BJ (cell line): ENCODE data around the gene NEUROD2. TPM values are rescaled to one million over a fixed set of nuclear protein-coding genes. Genes with fewer than 3 reads are reported as not detected.

Experiments
- CTCF ChIA-PET: fragments of 350-600 bp; formaldehyde crosslinking; extraction: SDS; loops from one replicate; lab custom pipeline; 2021; ENCODE audit warnings: antibody characterized with exemption, inconsistent platforms; lab: Yijun Ruan, JAX
- POLR2A ChIA-PET: fragments of 300-600 bp; sonication (Branson Sonifier 250); formaldehyde crosslinking; extraction: SDS; loops from one replicate; lab custom pipeline; 2021; ENCODE audit warnings: antibody characterized with exemption; lab: Charles Lee
- DNase-seq: peaks from one replicate; pipeline ENCODE4 v3.0.0-alpha.2; 2011; ENCODE audit warnings: low read depth
- H3K27me3 ChIP-seq: 2 replicates; pipeline ENCODE4 v1.6.0; 2011; ENCODE audit warnings: low read length; ENCODE audit not compliant: control insufficient read depth, insufficient read depth
- H3K36me3 ChIP-seq: 2 replicates; pipeline ENCODE4 v1.5.1; 2011; ENCODE audit warnings: low read length; ENCODE audit not compliant: control insufficient read depth, insufficient read depth
- H3K4me3 ChIP-seq: 2 replicates; pipeline ENCODE4 v1.5.1; 2011; ENCODE audit warnings: low read depth, mild to moderate bottlenecking, control low read depth, low read length
- CTCF ChIP-seq: IDR thresholded peaks from 2 replicates; pipeline ENCODE4 v1.5.1; 2011; ENCODE audit warnings: low read depth, mild to moderate bottlenecking, control low read depth, inconsistent platforms, low read length, moderate library complexity; ENCODE audit not compliant: insufficient read depth
- polyA plus RNA-seq: library from polyadenylated mRNA; depleted of rRNA; stranded (reverse); fragments of >200 nt; gene quantifications from 2 replicates; pipeline ENCODE4 v1.2.3, GENCODE V29; 2011

Gene NEUROD2
- polyA plus RNA-seq, 1 experiment = not detected

- CTCF ChIA-PET = interaction anchor here (0.9 to 8.7 kb wide), 9 partner anchors 8 to 105 kb away, joined by 3 to 193 read pairs (median 27); partner anchors contain the start of genes PNMT, STARD3 and TCAP
- TF ChIP-seq CTCF = no peak
- H3K4me3 ChIP-seq = no peak overlapping the region
- peaks cover 38% of the 10 kb centered on the region for H3K27me3 ChIP-seq
- POLR2A ChIA-PET = no interaction called here
- H3K36me3 ChIP-seq = no peaks in the 10 kb centered on the region; the same call in 1 of the 2 replicates
- DNase-seq = no peak
These were observed 16.6 kb upstream of the NEUROD2 start for GRCh38 chr17:39624313-39624712.

DNA sequence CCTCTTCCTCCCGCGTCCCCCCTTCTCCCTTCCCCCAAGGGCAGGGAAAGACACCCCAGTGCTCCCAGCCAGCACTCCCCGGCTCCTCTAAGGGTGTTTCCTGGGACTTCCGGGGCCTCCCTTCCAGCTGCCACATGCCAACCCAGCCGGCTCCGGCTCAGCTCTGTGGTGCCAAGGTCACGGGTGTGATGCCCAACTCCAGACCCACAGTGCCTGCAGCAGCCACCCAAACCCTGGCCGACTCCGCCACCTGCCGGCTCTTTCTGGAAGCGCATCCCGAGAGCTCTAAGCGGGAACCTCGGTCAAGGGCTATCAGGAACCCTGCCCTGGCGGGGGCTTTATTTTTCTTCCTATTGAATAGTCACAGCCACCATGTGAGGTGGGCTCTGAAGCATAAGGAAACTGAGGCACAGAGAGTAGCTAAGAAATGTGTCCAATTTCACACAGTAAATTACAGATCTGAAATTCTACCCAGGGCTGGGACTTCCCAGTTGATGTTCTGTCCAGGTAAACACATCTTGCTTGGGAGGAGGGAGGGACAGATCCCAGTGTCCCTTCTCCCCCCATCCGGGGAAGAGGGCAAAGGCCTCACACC is 15.7 kb upstream of the NEUROD2 start:
- CTCF ChIA-PET = interaction anchor here (0.6 to 8.7 kb wide), 30 partner anchors 8 to 399 kb away, joined by 3 to 193 read pairs (median 8); partner anchors contain the start of genes ERBB2, MIEN1, PGAP3 and PNMT
- peak; percentile 97 for TF ChIP-seq CTCF
- POLR2A ChIA-PET = no interaction called here
- no peak for DNase-seq
- Histone ChIP-seq H3K27me3 (peaks cover 31% of the 10 kb centered on the region), H3K4me3 (no peak overlapping the region), H3K36me3 (no peaks in the 10 kb centered on the region; the same call in 1 of the 2 replicates)

DNA sequence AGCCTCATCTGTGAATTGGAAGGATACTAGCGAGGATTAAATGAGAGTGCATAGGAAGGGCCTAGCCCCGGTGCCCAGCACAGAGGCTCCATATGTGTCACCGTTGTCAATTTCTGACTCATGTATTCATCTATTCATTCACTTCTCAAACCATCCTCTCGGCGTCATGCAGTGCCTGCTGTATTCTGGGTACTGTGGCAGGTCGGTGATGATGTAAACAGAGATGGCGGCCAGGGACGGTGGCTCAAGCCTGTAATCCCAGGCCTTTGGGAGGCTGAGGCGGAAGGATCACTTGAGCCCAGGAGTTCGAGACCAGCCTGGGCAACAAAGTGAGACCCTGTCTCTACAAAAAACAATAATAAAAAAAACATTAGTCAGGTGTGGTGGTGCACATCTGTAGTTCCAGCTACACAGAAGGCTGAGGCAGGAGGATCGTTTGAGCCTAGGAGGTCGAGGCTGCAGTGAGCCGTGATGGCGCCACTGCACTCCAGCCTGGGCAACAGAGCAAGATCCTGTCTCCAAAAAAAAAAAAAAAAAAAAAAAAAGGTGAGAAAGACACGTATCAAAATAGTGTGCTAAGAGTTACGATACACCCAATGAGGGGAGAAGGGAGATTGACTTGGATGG is 14.8 kb upstream of the NEUROD2 start:
- CTCF ChIA-PET = interaction anchor here (0.6 to 8.7 kb wide), 38 partner anchors 9 to 619 kb away, joined by 3 to 193 read pairs (median 8); partner anchors contain the start of genes ERBB2, MIEN1, PGAP3 and PNMT
- no peaks in the 10 kb centered on the region; the same call in 1 of the 2 replicates for H3K36me3 ChIP-seq
- H3K27me3 ChIP-seq = peaks cover 21% of the 10 kb centered on the region
- no peak overlapping the region for H3K4me3 ChIP-seq
- no peak for DNase-seq
- POLR2A ChIA-PET = no interaction called here
- TF ChIP-seq CTCF = no peak

DNA sequence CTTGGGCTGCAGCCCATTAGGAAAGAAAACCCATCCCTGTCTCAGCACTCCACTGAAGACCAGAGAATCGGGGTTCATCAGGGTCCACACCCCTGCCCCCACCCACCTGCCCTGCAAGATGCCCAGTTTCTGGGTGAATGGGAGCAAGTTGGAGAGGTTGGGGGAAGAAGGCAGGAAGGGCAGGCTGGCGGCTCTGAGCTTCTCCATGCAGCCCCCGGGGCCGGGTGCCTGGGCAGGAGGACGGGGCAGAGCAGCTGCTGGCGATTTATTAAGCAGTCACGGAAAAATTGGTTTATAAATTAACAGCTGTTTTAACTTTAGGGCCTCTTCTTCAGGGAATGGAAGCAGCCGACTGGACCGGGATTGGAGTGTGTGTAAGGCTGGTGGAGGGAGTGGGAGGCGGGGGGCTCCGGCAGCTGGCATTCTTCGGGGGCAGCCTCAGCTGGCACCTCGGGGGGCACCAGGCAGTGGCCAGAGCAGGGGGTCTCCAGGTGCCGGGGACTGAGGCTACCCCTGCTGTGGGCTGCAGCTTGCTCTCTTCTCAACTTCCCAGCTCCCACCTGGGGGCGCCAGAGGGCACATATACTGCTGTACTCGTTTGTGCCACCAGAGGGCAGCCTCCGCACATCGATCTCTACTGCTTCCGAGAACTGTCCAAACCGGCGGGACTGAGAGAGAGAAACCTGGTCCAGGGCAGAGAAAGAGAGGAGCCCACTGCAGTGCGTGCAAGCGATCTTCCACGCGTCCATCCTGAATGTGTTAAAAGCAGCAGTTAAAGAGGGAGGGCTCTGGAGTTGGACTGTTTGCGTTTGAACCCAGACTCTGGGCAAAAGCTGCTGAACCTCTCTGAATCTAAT is 14.0 kb upstream of the NEUROD2 start:
- TF ChIP-seq CTCF = peak; percentile 100
- H3K4me3 ChIP-seq = no peak overlapping the region
- no peak for DNase-seq
- H3K36me3 ChIP-seq = no peaks in the 10 kb centered on the region; the same call in 1 of the 2 replicates
- POLR2A ChIA-PET = no interaction called here
- CTCF ChIA-PET = interaction anchor here (0.6 to 8.7 kb wide), 62 partner anchors 9 to 415 kb away, joined by 3 to 193 read pairs (median 4); partner anchors contain the start of genes ERBB2, MIEN1, PGAP3 and PNMT
- H3K27me3 ChIP-seq = peaks cover 22% of the 10 kb centered on the region
